Subcutaneous adipose tissue (tissue), 4 donors: Measurements from ENCODE around the gene ZNF469. TPM values are rescaled to one million over a fixed set of nuclear protein-coding genes. Genes with fewer than 3 reads are reported as not detected.

Experiments
- total RNA-seq, 4 donors: library from RNA; depleted of rRNA; stranded (reverse); fragments of >200 nt; gene quantifications; one replicate each; pipeline ENCODE4 v1.1.0, GENCODE V29; 2016
- TF ChIP-seq, protein P1 (sequence below): fragments of 450-650 bp; IDR thresholded peaks from one replicate; pipeline ENCODE4 v1.5.1; 2016; ENCODE audit warnings: low read depth, mild to moderate bottlenecking, control low read depth, antibody characterized with exemption, moderate library complexity

Gene ZNF469
- total RNA-seq, 4 donors from 2014 or later, result 0.57 to 1.3 (median 0.75) TPM

DNA sequence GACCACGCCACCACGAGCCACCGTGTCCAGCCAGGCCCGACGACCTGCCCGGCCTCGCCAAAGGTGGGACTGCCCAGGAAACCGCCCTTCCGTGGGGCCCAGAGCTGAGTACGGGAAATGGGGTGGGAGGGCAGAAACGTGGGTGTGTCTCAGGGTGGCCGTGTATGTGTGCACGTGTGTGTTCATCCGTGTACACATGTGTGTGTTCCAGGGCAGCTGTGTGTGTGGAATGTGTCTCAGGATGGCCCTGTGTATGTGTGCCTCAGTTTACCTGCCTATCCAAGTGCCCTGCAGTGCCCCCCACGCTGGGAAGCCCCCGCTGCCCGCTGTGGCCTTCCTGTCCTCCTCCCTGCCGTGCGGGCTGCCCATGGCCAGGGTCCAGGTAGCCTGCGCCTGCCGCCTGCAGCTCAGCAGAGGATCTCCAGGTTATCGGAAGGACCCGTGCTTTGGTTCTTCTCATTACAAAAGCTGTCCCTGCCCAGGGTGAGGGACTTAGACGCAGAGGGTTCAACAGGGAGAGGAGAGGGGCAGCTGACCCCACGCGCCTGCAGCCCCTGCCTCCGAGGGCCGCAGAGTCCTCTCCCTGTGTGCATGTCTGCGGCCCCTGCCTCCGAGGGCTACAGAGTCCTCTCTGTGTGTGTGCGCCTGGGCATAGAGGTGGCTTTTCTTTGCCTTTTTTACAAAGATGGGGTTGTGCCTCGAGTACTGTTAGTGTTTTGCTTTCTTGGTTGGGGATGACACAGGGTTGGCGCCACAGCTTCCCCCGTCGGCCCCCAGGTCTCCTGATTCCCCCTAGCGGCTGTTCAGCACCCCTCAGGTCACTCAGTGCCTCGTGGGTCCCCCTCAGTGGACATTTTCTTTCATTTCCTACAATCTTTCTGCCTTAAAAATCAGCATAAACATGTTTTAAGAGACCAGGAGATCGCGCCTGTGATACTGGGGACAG, 23.6 kb downstream of the ZNF469 start:
- TF ChIP-seq, protein P1, sequence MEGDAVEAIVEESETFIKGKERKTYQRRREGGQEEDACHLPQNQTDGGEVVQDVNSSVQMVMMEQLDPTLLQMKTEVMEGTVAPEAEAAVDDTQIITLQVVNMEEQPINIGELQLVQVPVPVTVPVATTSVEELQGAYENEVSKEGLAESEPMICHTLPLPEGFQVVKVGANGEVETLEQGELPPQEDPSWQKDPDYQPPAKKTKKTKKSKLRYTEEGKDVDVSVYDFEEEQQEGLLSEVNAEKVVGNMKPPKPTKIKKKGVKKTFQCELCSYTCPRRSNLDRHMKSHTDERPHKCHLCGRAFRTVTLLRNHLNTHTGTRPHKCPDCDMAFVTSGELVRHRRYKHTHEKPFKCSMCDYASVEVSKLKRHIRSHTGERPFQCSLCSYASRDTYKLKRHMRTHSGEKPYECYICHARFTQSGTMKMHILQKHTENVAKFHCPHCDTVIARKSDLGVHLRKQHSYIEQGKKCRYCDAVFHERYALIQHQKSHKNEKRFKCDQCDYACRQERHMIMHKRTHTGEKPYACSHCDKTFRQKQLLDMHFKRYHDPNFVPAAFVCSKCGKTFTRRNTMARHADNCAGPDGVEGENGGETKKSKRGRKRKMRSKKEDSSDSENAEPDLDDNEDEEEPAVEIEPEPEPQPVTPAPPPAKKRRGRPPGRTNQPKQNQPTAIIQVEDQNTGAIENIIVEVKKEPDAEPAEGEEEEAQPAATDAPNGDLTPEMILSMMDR, result no peak

DNA sequence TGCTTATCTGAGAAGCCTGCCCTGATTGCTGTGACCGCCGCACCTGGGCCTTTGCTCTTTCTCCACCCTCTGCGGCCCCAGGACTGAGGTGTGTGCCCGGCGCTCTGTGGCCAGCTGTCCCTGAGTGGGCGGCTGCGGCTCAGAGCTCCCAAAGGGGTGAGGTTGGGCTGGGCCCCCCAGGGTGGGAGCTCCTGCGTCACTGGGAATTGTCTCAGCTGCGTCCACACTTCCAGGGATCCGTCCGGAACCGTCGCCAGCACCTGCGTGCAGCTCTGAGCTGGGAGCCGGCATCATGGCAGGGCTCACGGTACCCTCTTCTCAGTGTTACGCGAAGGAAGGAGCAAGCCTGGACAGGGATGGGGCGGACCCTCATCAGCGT, 24.3 kb downstream of the ZNF469 start:
- TF ChIP-seq, protein P1, result no peak

DNA sequence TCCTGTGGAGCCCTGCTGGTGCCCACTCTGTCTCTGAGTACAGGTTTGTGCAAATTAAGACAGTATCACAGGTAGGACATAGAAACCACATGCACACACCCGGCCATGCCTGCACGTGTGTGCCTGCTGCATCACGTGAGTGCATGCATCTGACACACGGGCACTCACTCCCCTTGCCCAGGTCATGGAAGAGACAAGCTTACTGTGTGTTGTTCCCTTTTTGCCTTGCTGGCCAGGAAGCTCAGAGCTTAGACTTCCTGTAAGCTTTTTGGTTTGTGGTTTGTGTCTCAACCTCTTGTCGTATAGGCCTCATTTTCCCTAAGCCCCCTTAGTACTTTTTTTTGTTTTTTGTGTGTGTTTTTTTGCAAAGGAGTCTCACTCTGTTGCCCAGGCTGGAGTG, 25.0 kb downstream of the ZNF469 start:
- TF ChIP-seq, protein P1, result no peak

DNA sequence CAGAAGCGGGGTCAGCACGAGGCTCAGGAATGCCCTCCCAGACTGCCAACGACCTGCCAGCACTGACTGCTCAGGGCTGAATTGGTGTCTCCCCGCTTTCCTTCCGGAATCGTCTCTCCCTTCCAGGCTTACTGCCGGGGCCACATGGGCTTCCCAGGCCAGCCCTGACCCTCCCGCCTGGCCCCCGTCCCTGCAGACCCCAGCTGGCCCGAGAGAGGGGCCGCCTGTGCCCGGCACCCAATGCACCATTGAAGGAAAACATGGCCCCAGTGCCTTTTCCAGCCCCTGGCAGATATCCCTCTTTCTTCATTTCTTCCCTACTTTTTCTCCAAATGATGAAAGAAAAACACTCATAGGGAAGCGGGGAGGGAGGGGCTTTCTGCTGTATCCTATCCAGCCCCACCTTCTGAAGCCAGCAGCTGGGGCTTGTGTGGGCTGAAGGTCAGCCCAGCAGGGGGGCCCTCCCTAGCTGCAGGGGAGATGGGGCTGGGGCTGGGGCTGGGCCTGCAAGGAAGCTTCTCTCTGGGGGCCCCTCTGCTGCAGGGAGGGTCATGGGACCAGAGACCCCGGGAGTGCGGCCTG, 25.9 kb downstream of the ZNF469 start:
- TF ChIP-seq, protein P1, result no peak

DNA sequence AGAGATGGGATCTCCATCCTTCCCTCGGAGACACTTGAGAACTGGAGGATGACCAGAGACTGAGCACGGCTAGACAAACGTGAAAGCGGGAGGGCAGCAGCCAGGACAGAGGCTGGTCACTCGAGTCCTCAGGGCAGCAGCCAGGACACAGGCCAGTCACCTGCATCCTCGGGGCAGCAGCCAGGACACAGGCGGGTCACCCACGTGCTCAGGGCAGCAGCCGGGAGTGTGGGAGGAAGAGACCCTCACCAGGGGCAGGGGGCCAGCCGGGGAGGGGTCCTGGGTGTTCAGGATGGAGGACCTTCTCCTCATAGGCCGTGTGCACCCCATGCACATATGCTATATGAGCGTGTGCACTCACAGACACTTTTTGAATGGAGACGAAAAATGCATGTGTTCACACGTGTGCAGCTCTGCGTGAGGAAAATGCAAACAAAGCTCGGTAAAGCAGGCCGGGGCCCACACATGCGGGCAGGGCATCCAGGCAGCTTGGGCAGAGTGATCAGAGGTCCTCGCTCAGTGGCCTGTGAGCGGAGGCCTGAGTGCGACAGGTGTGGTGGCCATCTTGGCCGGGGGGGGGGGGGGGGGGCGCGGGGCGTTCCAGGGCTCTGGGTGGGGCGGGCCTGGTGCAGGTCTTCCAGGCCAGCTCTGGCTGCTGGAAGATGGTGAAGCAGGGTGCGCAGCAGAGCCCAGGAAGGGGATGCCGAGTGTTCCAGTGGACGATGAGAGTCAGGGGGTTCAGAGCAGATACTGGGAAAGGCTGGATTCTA, 26.7 kb downstream of the ZNF469 start:
- TF ChIP-seq, protein P1, result no peak

DNA sequence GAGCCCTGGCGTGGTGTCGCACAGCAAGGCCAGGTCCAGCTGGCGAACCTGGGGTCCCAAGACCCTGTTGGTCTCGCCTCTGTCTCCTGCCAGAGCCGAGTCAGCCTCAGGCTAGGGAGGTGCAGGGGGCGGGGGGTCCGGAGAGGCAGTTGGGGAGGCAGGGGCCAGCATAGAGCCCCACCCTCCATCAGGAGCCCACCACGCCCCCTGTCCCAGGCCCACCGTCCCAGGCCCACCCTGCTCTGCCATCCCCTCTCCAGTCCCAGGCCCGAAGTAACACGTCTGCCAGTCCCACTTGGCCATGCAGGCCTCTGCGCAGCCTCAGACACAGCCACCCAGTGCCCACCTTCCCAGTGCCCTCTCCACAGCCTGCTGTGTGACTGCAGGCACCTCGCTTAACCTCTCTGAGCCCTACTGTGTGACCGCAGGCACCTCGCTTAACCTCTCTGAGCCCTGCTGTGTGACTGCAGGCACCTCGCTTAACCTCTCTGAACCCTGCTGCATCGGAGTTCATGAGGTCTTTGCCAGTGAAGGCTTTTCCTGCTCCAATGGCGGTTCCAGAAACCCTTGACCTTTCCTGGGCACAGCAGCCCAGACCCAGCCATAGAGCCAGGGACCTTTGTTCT, 29.3 kb downstream of the ZNF469 start:
- TF ChIP-seq, protein P1, result no peak

DNA sequence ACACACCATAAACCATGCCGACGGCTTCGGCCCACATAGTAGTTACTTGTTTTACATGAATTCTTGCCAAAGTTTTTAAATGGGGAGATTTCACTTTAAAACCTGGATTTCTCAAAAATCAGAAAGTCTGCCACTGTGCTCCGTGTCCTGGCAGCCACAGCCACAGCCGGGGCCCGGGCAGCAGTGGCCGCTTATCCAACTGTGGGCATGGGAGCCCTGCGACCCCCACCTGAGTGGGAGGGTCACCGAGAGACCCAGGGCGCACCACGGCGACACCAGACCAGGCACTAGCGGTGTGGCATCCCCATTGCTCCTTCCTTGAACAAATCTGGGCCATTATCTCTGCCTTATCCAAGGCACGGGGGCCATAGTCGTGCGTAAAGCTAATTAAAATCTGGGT, 30.0 kb downstream of the ZNF469 start:
- TF ChIP-seq, protein P1, result no peak
